ENCODE measurements around the gene SARS1. TPM values are rescaled to one million over a fixed set of nuclear protein-coding genes. Genes with fewer than 3 reads are reported as not detected.

SARS1 gene
- total and polyA plus RNA-seq, 2 of the 13 experiments (the other 11 are each of a cell fraction or from before 2014, with no cell fraction given): 103 to 134 TPM

GRCh38 chr1:109213345-109213823 lies 334 bp upstream of the SARS1 start (continued):
- no peak for TF ChIP-seq TERF1 (CRISPR knock-in tag; IDR thresholded peaks at IDR 0.05)
- TF ChIP-seq MAF1 (CRISPR knock-in tag; IDR thresholded peaks at IDR 0.05; ENCODE audit: borderline replicate concordance): no peak
- TF ChIP-seq TBX2 (CRISPR knock-in tag; IDR thresholded peaks at IDR 0.05; ENCODE audit: borderline replicate concordance): no peak
- TF ChIP-seq MTF2 (CRISPR knock-in tag; IDR thresholded peaks at IDR 0.05; ENCODE audit: borderline replicate concordance): no peak
- TF ChIP-seq GATA4 (IDR thresholded peaks at IDR 0.05; ENCODE audit: borderline replicate concordance, low read depth): no peak
- TF ChIP-seq ZNF264 (CRISPR knock-in tag; IDR thresholded peaks at IDR 0.05): no peak; the same call in 1 of the 2 replicates
- no peak for TF ChIP-seq ZFP41 (CRISPR knock-in tag; IDR thresholded peaks at IDR 0.05; ENCODE audit: borderline replicate concordance)
- no peak for TF ChIP-seq SKIL (CRISPR knock-in tag; IDR thresholded peaks at IDR 0.05; ENCODE audit: borderline replicate concordance)
- no peak; the same call in 1 of the 2 replicates for TF ChIP-seq ZNF746 (CRISPR knock-in tag; IDR thresholded peaks at IDR 0.05)
- TF ChIP-seq ZNF275 (CRISPR knock-in tag; IDR thresholded peaks at IDR 0.05; ENCODE audit: borderline replicate concordance): no peak
- TF ChIP-seq ZNF383 (CRISPR knock-in tag; IDR thresholded peaks at IDR 0.05; ENCODE audit: borderline replicate concordance): no peak
- TF ChIP-seq SCMH1 (CRISPR knock-in tag; IDR thresholded peaks at IDR 0.05; ENCODE audit: borderline replicate concordance): no peak
- TF ChIP-seq MBD4 (IDR thresholded peaks at IDR 0.05; ENCODE audit: borderline replicate concordance, low read length): no peak
- TF ChIP-seq, protein P1, sequence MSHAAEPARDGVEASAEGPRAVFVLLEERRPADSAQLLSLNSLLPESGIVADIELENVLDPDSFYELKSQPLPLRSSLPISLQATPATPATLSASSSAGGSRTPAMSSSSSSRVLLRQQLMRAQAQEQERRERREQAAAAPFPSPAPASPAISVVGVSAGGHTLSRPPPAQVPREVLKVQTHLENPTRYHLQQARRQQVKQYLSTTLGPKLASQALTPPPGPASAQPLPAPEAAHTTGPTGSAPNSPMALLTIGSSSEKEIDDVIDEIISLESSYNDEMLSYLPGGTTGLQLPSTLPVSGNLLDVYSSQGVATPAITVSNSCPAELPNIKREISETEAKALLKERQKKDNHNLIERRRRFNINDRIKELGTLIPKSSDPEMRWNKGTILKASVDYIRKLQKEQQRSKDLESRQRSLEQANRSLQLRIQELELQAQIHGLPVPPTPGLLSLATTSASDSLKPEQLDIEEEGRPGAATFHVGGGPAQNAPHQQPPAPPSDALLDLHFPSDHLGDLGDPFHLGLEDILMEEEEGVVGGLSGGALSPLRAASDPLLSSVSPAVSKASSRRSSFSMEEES (CRISPR knock-in tag; IDR thresholded peaks at IDR 0.05): no peak
- TF ChIP-seq ZMYM4 (CRISPR knock-in tag; IDR thresholded peaks at IDR 0.05): no peak
- TF ChIP-seq ZNF329 (CRISPR knock-in tag; IDR thresholded peaks at IDR 0.05; ENCODE audit: low read depth): 0 out of 2 replicates have a peak, but pooled peaks have one; percentile 5
- TF ChIP-seq CEBPG (CRISPR knock-in tag; IDR thresholded peaks at IDR 0.05): no peak
- TF ChIP-seq ZNF256 (CRISPR knock-in tag; conservative IDR thresholded peaks at IDR 0.05): no peak
- TF ChIP-seq, protein P2, sequence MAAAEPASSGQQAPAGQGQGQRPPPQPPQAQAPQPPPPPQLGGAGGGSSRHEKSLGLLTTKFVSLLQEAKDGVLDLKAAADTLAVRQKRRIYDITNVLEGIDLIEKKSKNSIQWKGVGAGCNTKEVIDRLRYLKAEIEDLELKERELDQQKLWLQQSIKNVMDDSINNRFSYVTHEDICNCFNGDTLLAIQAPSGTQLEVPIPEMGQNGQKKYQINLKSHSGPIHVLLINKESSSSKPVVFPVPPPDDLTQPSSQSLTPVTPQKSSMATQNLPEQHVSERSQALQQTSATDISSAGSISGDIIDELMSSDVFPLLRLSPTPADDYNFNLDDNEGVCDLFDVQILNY (CRISPR knock-in tag; conservative IDR thresholded peaks at IDR 0.05): no peak
- no peak for TF ChIP-seq CHCHD3 (CRISPR knock-in tag; IDR thresholded peaks at IDR 0.05)
- no peak for TF ChIP-seq ZNF567 (CRISPR knock-in tag; IDR thresholded peaks at IDR 0.05; ENCODE audit: borderline replicate concordance)
- TF ChIP-seq ZNF619 (CRISPR knock-in tag; IDR thresholded peaks at IDR 0.05): no peak
- no peak for TF ChIP-seq RBFOX2 (IDR thresholded peaks at IDR 0.05; ENCODE audit: low read depth, low read length)
- no peak for TF ChIP-seq TOE1 (CRISPR knock-in tag; IDR thresholded peaks at IDR 0.05)
- no peak for TF ChIP-seq POLR2AphosphoS2 (IDR thresholded peaks at IDR 0.05; ENCODE audit: low read depth, low read length)

Measured in HepG2 (cell line).